CD4-positive, alpha-beta T cell (primary cell): ENCODE measurements around the gene RAD21L1. TPM values are rescaled to one million over a fixed set of nuclear protein-coding genes. Genes with fewer than 3 reads are reported as not detected.

Source experiments
- ATAC-seq: fragments of 200-7000 bp; cut with Tn5 transposase; one replicate; pipeline ENCODE4 v1.10.0; 2022; ENCODE audit warnings: mild to moderate bottlenecking; ENCODE audit not compliant: poor library complexity
- CTCF ChIA-PET: fragments of 350-600 bp; sonication (Branson Sonifier 250); formaldehyde crosslinking; loops from one replicate; lab custom pipeline; 2021; ENCODE audit warnings: antibody characterized with exemption, inconsistent platforms; lab: Charles Lee
- POLR2A ChIA-PET: fragments of 350-600 bp; sonication (Branson Sonifier 250); formaldehyde crosslinking; loops from one replicate; lab custom pipeline; 2021; ENCODE audit warnings: antibody characterized with exemption, inconsistent platforms; lab: Charles Lee
- DNase-seq, 14 experiments: peaks; one replicate each; pipeline ENCODE4 v3.0.0-alpha.2; 2013 to 2020; ENCODE audit warnings: mixed read lengths in 2 of 14
- H3K27ac ChIP-seq, 2 donors: one replicate each; pipeline versions ENCODE4 v1.5.1 to v1.7.0; 2013; ENCODE audit warnings: low read length in 2 of 2, low read depth in 1 of 2, mild to moderate bottlenecking in 1 of 2
- H3K27me3 ChIP-seq, 2 experiments: 1 replicate in 1 of 2; 2 replicates in 1 of 2; pipeline versions ENCODE4 v1.6.1 to v1.7.0; 2013; ENCODE audit warnings: low read length in 2 of 2, control low read depth in 1 of 2, mild to moderate bottlenecking in 1 of 2, moderate library complexity in 1 of 2; ENCODE audit not compliant: insufficient read depth in 2 of 2, control insufficient read depth in 1 of 2
- H3K36me3 ChIP-seq: one replicate; pipeline ENCODE4 v1.6.1; 2013; ENCODE audit warnings: low read length, control low read depth; ENCODE audit not compliant: insufficient read depth
- H3K4me1 ChIP-seq: one replicate; pipeline ENCODE4 v1.6.1; 2013; ENCODE audit warnings: low read length, control low read depth; ENCODE audit not compliant: insufficient read depth
- H3K4me3 ChIP-seq: one replicate; pipeline ENCODE4 v1.5.1; 2013; ENCODE audit warnings: mild to moderate bottlenecking, low read length, moderate library complexity
- H3K9me3 ChIP-seq, 2 experiments: 1 replicate in 1 of 2; 2 replicates in 1 of 2; pipeline versions ENCODE4 v1.6.1 to v1.7.0; 2013; ENCODE audit warnings: low read length in 2 of 2, mild to moderate bottlenecking in 2 of 2, control low read depth in 1 of 2, moderate library complexity in 1 of 2; ENCODE audit not compliant: control insufficient read depth in 1 of 2, insufficient read depth in 1 of 2
- H3K27ac Mint-ChIP-seq: one replicate; pipeline ENCODE4 v1.8.0; 2020; ENCODE audit warnings: mixed read lengths
- H3K27me3 Mint-ChIP-seq: one replicate; pipeline ENCODE4 v1.8.0; 2021; ENCODE audit warnings: mixed read lengths
- H3K36me3 Mint-ChIP-seq: one replicate; pipeline ENCODE4 v1.8.0; 2021; ENCODE audit warnings: low read depth, mixed read lengths
- H3K4me1 Mint-ChIP-seq: one replicate; pipeline ENCODE4 v1.8.0; 2021; ENCODE audit warnings: low read depth, mixed read lengths
- H3K4me3 Mint-ChIP-seq: one replicate; pipeline ENCODE4 v1.8.0; 2020; ENCODE audit warnings: mild to moderate bottlenecking, mixed read lengths
- H3K9me3 Mint-ChIP-seq: one replicate; pipeline ENCODE4 v1.8.0; 2020; ENCODE audit warnings: mixed read lengths
- CTCF ChIP-seq: fragments of 200-600 bp; IDR thresholded peaks from one replicate; pipeline ENCODE4 v1.8.0; 2022; ENCODE audit warnings: antibody characterized with exemption, mild to moderate bottlenecking
- intact Hi-C, 2 experiments: fragments of 100-400 bp; cut with DNase I in 1 of 2; cut with micrococcal nuclease in 1 of 2; formaldehyde crosslinking; loops; one replicate each; pipeline versions ENCODE4 v1.15.1 to v1.9.0; 2023 to 2025; cut with DNase I, micrococcal nuclease
- total RNA-seq, 174 experiments: library from RNA in 2 of 174; stranded (reverse) in 2 of 174; gene quantifications; one replicate each; pipeline ENCODE4 v1.2.3 and lab custom pipeline; 2021 to 2026

RAD21L1 gene
- total RNA-seq, 2 experiments from 2014 or later: 0.58 TPM; not detected in 1

- peaks cover 12% of the 10 kb centered on the region for H3K4me1 Mint-ChIP-seq
- POLR2A ChIA-PET: no interaction called here
- peaks cover 30% of the 10 kb centered on the region for H3K27me3 Mint-ChIP-seq
- CTCF ChIA-PET: no interaction called here
- Histone ChIP-seq H3K36me3 (no peaks in the 10 kb centered on the region), H3K9me3 (no peaks in the 10 kb centered on the region), H3K4me1 (peaks cover 8% of the 10 kb centered on the region), H3K27me3 (peaks cover 13 to 20% of the 10 kb centered on the region in 2 experiments), H3K27ac (no peak overlapping the region), H3K4me3 (no peak overlapping the region)
- no peak overlapping the region for H3K27ac Mint-ChIP-seq
- DNase-seq: no peak
- no peaks in the 10 kb centered on the region for H3K9me3 Mint-ChIP-seq
- intact Hi-C loops: no loop called here
- no peak for TF ChIP-seq CTCF
- no peak overlapping the region for H3K4me3 Mint-ChIP-seq
- no peak for ATAC-seq
- H3K36me3 Mint-ChIP-seq: no peaks in the 10 kb centered on the region
These were observed 38.2 kb upstream of the RAD21L1 start for GRCh38 chr20:1187605-1188171.

GRCh38 chr20:1188347-1188746 is 37.5 kb upstream of the RAD21L1 start:
- Mint-ChIP-seq H3K27me3 (peaks cover 25% of the 10 kb centered on the region), H3K36me3 (no peaks in the 10 kb centered on the region), H3K4me1 (peaks cover 12% of the 10 kb centered on the region), H3K27ac (no peak overlapping the region), H3K4me3 (no peak overlapping the region), H3K9me3 (no peaks in the 10 kb centered on the region)
- Histone ChIP-seq H3K9me3 (no peaks in the 10 kb centered on the region), H3K27ac (no peak overlapping the region), H3K27me3 (peaks cover 13 to 18% of the 10 kb centered on the region in 2 experiments), H3K4me3 (no peak overlapping the region), H3K36me3 (no peaks in the 10 kb centered on the region), H3K4me1 (peaks cover 8% of the 10 kb centered on the region)
- ChIA-PET POLR2A (no interaction called here), CTCF (no interaction called here)
- intact Hi-C loops: no loop called here
- TF ChIP-seq CTCF: no peak
- DNase-seq (no peak), ATAC-seq (no peak)

GRCh38 chr20:1189827-1190226 is 36.0 kb upstream of the RAD21L1 start:
- Mint-ChIP-seq H3K27ac (no peak overlapping the region), H3K36me3 (no peaks in the 10 kb centered on the region), H3K4me1 (peaks cover 4% of the 10 kb centered on the region), H3K9me3 (no peaks in the 10 kb centered on the region), H3K4me3 (no peak overlapping the region), H3K27me3 (peaks cover 10% of the 10 kb centered on the region)
- no peaks in the 10 kb centered on the region for H3K9me3 ChIP-seq
- ChIA-PET POLR2A (no interaction called here), CTCF (no interaction called here)
- peaks cover 4% of the 10 kb centered on the region for H3K4me1 ChIP-seq
- no peak for ATAC-seq
- no peak overlapping the region for H3K4me3 ChIP-seq
- no peak for DNase-seq
- no peak overlapping the region for H3K27ac ChIP-seq
- intact Hi-C loops: no loop called here
- no peak for TF ChIP-seq CTCF
- peaks cover under 1 to 7% of the 10 kb centered on the region in 2 experiments for H3K27me3 ChIP-seq
- no peaks in the 10 kb centered on the region for H3K36me3 ChIP-seq
